Airway epithelial cell (primary cell): ENCODE results near the gene APLF. TPM values are rescaled to one million over a fixed set of nuclear protein-coding genes. Genes with fewer than 3 reads are reported as not detected.

Experiments used
- total RNA-seq: library from RNA; depleted of rRNA; stranded (reverse); fragments of >200 nt; gene quantifications from 2 replicates; pipeline ENCODE4 v1.2.3, GENCODE V29; 2015

Gene APLF
- total RNA-seq, result 1.6 and 2.3 TPM in 2 replicates

GRCh38 chr2:68467077-68467960, at the start of gene APLF, which contains the start of gene FBXO48:
Gene APLF, plus strand, starts transcription at chr2:68467585. Its CDS starts 147 bp downstream, at chr2:68467732.
Gene FBXO48, minus strand, starts transcription at chr2:68467294. Its CDS starts 2,149 bp downstream, at chr2:68465145.

Other genes starting within 250 kb of the APLF start
- 18.2 and 22.5 TPM in 2 replicates for gene PPP3R1, start 215.1 kb upstream of the APLF start, total RNA-seq
- gene CNRIP1, start 147.6 kb upstream of the APLF start, total RNA-seq, result 0.33 and 0.35 TPM in 2 replicates
- 0.05 TPM in 1 of 2 replicates, not detected in the other for gene PLEK, start 102.3 kb upstream of the APLF start, total RNA-seq
- gene FBXO48, start 291 bp upstream of the APLF start, total RNA-seq, result 0.28 and 0.56 TPM in 2 replicates
- not detected in 2 replicates for gene PROKR1, start 176.0 kb downstream of the APLF start, total RNA-seq